ENCODE measurements around the gene ALAS1. TPM values are rescaled to one million over a fixed set of nuclear protein-coding genes. Genes with fewer than 3 reads are reported as not detected.
"Not testable (repeated sequence)": the region's sequence is repeated elsewhere in the genome, so short reads cannot be mapped to it uniquely, and the experiment has no call there.

Gene ALAS1
- 10 to 100 TPM; 25.9 to 34.7 (median 33.3) TPM for total RNA-seq

DNA sequence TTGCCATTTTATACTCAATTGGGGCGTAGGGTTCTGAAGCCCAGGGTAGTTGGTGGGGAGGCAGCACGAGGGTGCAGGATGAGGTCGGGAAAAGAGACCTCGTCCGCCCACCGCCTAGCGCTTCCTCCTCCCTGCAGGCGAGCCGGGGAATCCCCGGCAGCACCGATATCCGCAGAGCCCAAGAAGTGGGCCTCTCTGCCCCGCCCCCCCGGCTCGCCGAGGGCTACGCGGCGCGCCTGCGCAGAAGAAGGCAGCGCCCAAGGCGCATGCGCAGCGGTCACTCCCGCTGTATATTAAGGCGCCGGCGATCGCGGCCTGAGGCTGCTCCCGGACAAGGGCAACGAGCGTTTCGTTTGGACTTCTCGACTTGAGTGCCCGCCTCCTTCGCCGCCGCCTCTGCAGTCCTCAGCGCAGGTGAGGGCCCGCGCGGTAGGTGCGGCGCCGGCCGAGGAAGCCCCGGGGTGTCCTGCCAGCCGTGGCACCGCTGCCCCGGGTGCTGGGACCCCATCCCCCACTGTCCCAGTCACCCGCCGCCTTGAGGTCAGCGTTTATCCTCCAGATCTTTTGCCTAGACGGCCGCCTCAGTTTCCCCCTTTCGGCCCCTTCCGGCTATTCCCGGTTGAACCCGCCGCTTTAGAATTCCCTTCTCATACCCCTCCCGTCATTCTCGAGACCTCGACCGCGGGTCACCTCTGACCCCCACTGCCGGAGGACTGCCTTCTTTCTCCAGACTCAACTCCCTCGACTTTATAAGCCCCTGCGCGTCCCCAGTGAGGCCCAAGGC, at the start of gene ALAS1:
TSS of gene ALAS1 (plus strand) at position 319 of the 784 bp plus-strand sequence. CDS start 1,082 bp downstream, outside the sequence.
- intact Hi-C loops (cut with DNase I; ENCODE audit: low total_unique reads): no loop called here
- TF ChIP-seq, protein P1, sequence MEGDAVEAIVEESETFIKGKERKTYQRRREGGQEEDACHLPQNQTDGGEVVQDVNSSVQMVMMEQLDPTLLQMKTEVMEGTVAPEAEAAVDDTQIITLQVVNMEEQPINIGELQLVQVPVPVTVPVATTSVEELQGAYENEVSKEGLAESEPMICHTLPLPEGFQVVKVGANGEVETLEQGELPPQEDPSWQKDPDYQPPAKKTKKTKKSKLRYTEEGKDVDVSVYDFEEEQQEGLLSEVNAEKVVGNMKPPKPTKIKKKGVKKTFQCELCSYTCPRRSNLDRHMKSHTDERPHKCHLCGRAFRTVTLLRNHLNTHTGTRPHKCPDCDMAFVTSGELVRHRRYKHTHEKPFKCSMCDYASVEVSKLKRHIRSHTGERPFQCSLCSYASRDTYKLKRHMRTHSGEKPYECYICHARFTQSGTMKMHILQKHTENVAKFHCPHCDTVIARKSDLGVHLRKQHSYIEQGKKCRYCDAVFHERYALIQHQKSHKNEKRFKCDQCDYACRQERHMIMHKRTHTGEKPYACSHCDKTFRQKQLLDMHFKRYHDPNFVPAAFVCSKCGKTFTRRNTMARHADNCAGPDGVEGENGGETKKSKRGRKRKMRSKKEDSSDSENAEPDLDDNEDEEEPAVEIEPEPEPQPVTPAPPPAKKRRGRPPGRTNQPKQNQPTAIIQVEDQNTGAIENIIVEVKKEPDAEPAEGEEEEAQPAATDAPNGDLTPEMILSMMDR (IDR thresholded peaks at IDR 0.05): no peak
- TF ChIP-seq POLR2AphosphoS5 (IDR thresholded peaks at IDR 0.05) (peak in 2 of 3 donors; percentile 55 to 70), POLR2A (IDR thresholded peaks at IDR 0.05) (peak; percentile 69)
- H3K4me3 ChIP-seq: peak within 1 kb of the TSS; percentile 74 to 78 (median 77)
- peak; percentile 83 to 85 for DNase-seq (ENCODE audit: low spot score in 2 of 2)
- H3K27me3 ChIP-seq: no peaks in the 10 kb centered on the region
- no peaks in the 10 kb centered on the region for H3K9me3 ChIP-seq
- H3K4me1 ChIP-seq: peaks cover 5 to 15% of the 10 kb centered on the region in 2 donors
- H3K27ac ChIP-seq: peak within 1 kb of the TSS; percentile 84 to 87
- H3K36me3 ChIP-seq: no peaks in the 10 kb centered on the region

DNA sequence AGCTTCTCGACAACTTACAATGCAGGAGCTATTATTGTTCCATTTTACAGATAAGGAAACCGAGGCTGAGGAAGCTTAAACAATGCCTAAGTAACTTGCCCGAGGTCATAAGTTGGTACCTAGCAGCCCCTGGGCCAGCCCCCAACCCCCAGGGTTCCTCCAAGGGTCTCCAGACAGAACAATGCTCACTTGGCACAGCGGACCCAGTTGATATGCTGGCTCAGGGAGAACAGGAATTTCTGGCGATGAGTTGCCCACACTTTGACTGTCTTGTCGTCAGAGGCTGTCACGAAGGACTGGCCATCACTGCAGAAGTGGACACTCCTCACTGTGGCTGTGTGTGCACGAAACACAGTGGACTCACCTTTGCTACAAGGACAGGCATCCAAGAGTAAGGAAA, 48.9 kb upstream of the ALAS1 start:
- TF ChIP-seq, protein P1 (IDR thresholded peaks at IDR 0.05): no peak
- TF ChIP-seq POLR2AphosphoS5 (IDR thresholded peaks at IDR 0.05): no peak
- TF ChIP-seq POLR2A (IDR thresholded peaks at IDR 0.05): no peak
- Histone ChIP-seq H3K27ac (no peak overlapping the region), H3K9me3 (no peaks in the 10 kb centered on the region), H3K36me3 (no peaks in the 10 kb centered on the region), H3K27me3 (no peaks in the 10 kb centered on the region), H3K4me3 (no peak overlapping the region), H3K4me1 (peaks cover 0 to 7% of the 10 kb centered on the region in 2 donors)
- intact Hi-C loops (cut with DNase I; ENCODE audit: low total_unique reads): no loop called here
- no peak for DNase-seq (ENCODE audit: low spot score in 2 of 2)

DNA sequence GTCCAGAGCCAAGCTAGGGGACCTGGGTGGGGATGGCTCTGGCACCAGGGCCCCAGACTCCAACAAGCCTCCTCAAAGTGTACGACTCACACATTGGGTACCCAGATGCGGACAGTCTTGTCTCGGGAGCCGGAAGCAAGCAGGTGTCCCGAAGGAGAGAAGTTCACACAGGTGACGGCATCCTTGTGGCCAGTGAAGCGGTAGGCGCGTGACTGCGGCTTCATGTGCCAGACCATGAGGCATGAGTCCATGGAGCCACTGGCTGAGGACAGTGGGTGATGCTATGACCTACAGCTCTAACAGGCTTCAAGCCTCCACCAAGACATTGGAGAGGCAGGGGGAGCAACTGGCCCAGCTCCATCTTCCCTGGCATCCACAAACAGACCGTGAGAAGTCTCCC, 48.2 kb upstream of the ALAS1 start:
- Histone ChIP-seq H3K27me3 (no peaks in the 10 kb centered on the region), H3K4me3 (no peak overlapping the region), H3K9me3 (no peaks in the 10 kb centered on the region), H3K4me1 (peaks cover 0 to 7% of the 10 kb centered on the region in 2 donors), H3K27ac (no peak overlapping the region), H3K36me3 (no peaks in the 10 kb centered on the region)
- intact Hi-C loops (cut with DNase I; ENCODE audit: low total_unique reads): loop anchor here (5.0 kb wide), 1 partner anchor 92 kb away; the partner anchor contains the start of gene DUSP7
- no peak for DNase-seq (ENCODE audit: low spot score in 2 of 2)
- TF ChIP-seq POLR2AphosphoS5 (IDR thresholded peaks at IDR 0.05) (no peak), POLR2A (IDR thresholded peaks at IDR 0.05) (no peak)
- TF ChIP-seq, protein P1 (IDR thresholded peaks at IDR 0.05): no peak

DNA sequence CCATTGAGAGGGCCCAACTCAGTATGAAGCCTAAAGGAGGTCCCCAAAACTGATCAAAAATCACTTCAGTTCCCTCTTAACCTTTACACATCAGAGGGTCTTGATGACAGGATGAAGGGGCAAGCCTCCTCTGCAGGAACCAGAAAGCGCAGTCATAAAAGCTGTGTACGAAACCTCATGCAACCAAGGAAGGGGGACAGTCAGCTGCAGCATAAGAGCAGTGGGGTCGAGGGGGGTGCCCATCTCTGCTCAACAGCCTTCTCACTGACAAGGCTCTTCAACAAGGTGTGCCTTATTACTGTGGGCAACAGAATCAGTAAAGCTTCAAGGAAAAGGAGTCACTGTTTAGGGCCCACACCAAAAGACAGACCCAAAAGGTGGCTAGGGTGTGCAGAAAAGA, 47.6 kb upstream of the ALAS1 start:
- intact Hi-C loops (cut with DNase I; ENCODE audit: low total_unique reads): loop anchor here (5.0 kb wide), 1 partner anchor 93 kb away; the partner anchor contains the start of gene DUSP7
- H3K27me3 ChIP-seq: no peaks in the 10 kb centered on the region
- TF ChIP-seq, protein P1 (IDR thresholded peaks at IDR 0.05): no peak
- TF ChIP-seq POLR2AphosphoS5 (IDR thresholded peaks at IDR 0.05) (no peak), POLR2A (IDR thresholded peaks at IDR 0.05) (no peak)
- peaks cover 0 to 10% of the 10 kb centered on the region in 2 donors for H3K4me1 ChIP-seq
- no peak for DNase-seq (ENCODE audit: low spot score in 2 of 2)
- H3K36me3 ChIP-seq: no peaks in the 10 kb centered on the region
- H3K9me3 ChIP-seq: no peaks in the 10 kb centered on the region
- no peak overlapping the region for H3K27ac ChIP-seq
- H3K4me3 ChIP-seq: no peak overlapping the region

DNA sequence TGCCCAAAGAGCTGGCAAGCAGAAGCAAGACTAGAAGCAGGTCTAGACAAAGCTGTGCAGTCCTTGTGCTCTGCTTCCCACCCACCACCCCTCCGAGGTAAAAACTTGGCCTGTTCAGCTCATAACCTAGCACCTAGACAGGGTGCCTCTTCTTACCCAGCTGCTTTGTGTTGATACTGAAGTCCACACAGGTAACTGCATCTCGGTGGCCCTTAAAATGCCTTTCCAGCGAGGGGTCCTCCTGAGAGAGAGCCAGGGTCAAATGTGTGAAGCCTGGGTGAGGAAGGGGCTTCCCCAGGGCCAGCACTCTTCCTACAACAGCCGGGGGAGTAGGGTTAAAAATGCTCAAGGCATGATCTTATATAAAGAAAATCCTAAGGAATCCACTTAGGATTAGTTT, 47.1 kb upstream of the ALAS1 start:
- Histone ChIP-seq H3K27me3 (no peaks in the 10 kb centered on the region), H3K27ac (no peak overlapping the region), H3K4me3 (no peak overlapping the region), H3K36me3 (no peaks in the 10 kb centered on the region), H3K4me1 (peaks cover 0 to 10% of the 10 kb centered on the region in 2 donors), H3K9me3 (no peaks in the 10 kb centered on the region)
- no peak for DNase-seq (ENCODE audit: low spot score in 2 of 2)
- intact Hi-C loops (cut with DNase I; ENCODE audit: low total_unique reads): loop anchor here (5.0 kb wide), 1 partner anchor 94 kb away; the partner anchor contains the start of gene DUSP7
- TF ChIP-seq, protein P1 (IDR thresholded peaks at IDR 0.05): no peak
- no peak for TF ChIP-seq POLR2AphosphoS5 (IDR thresholded peaks at IDR 0.05)
- TF ChIP-seq POLR2A (IDR thresholded peaks at IDR 0.05): no peak

DNA sequence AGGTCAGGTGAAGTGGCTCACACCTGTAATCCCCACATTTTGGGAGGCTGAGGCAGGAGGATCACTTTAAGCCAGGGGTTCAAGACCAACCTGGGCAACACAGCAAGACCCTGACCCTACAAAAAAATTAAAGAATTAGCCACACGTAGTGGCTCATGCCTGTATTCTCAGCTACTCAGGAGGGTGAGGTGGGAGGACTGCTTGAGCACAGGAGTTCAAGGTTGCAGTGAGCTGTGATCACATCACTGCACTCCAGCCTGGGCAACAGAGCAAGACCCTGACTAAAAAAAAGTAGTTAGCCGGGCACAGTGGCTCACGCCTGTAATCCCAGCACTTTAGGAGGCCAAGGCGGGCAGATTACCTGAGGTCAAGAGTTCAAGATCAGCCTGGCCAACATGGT, 46.0 kb upstream of the ALAS1 start:
- DNase-seq (ENCODE audit: low spot score in 2 of 2); H3K27ac ChIP-seq; H3K36me3 ChIP-seq; H3K4me1 ChIP-seq; H3K4me3 ChIP-seq; H3K27me3 ChIP-seq; H3K9me3 ChIP-seq: not testable (repeated sequence)
- intact Hi-C loops (cut with DNase I; ENCODE audit: low total_unique reads): loop anchor here (5.0 kb wide), 1 partner anchor 95 kb away; the partner anchor contains the start of gene DUSP7
